Measurements from ENCODE around the gene LSS. TPM values are rescaled to one million over a fixed set of nuclear protein-coding genes. Genes with fewer than 3 reads are reported as not detected.

Gene LSS
- total and polyA plus RNA-seq, 7 donors, result 17.4 to 78.6 (median 51.7) TPM

DNA sequence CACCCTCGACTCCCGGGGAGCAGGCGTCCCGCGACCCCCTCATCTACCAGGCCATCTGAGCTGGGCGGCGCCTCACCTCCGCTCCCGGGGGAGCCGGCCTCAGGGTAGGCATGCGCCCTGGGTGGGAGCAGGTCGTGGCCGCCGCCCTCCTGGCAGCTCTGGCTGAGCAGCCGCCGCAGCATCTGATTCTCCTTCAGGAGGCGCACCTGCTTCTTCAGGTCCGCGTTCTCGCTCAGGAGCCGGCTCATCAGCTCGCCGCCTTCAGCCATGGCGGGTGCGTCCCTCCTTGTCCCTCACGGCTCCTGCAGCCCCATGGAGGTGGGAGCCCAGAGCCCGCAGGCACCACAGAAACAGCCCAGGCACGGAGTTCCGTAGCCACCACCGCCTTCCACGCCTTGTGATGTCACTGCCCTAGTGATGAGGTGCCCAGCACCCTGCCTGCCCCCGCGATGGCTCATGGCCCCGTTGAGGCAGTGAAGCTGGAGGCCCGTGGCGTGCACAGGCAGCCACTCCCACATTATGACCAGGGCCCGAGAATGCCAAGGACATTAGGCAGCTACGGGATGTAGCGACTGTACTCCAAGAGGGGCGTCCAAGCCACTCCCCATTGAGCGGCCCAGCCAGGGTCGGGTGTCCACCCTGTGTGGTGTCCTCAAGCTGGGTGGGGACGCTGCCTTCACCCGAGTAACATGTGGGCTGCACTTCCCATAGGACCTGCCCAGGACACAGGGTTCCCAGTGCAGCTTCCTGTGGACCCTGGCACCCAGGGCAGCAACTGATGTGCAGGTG lies 45.8 kb downstream of the LSS start:
- Histone ChIP-seq H3K36me3 (no peaks in the 10 kb centered on the region), H3K27ac (peak overlapping the region in 1 of 4 donors; percentile 39), H3K4me3 (no peak overlapping the region), H3K9me3 (no peaks in the 10 kb centered on the region), H3K4me1 (peaks cover 0 to 13% (median 9%) of the 10 kb centered on the region in 4 donors), H3K27me3 (peaks cover 0 to 9% (median 0%) of the 10 kb centered on the region in 3 donors)
- TF ChIP-seq POLR2AphosphoS5 (IDR thresholded peaks at IDR 0.05) (no peak), POLR2A (IDR thresholded peaks at IDR 0.05) (no peak), EP300 (IDR thresholded peaks at IDR 0.05) (no peak)
- TF ChIP-seq, protein P1, sequence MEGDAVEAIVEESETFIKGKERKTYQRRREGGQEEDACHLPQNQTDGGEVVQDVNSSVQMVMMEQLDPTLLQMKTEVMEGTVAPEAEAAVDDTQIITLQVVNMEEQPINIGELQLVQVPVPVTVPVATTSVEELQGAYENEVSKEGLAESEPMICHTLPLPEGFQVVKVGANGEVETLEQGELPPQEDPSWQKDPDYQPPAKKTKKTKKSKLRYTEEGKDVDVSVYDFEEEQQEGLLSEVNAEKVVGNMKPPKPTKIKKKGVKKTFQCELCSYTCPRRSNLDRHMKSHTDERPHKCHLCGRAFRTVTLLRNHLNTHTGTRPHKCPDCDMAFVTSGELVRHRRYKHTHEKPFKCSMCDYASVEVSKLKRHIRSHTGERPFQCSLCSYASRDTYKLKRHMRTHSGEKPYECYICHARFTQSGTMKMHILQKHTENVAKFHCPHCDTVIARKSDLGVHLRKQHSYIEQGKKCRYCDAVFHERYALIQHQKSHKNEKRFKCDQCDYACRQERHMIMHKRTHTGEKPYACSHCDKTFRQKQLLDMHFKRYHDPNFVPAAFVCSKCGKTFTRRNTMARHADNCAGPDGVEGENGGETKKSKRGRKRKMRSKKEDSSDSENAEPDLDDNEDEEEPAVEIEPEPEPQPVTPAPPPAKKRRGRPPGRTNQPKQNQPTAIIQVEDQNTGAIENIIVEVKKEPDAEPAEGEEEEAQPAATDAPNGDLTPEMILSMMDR (IDR thresholded peaks at IDR 0.05), result no peak
- WGBS, 2 donors, result 89 to 92% methylated on average over 44 of the region's 44 CpGs
- peak; percentile 71 for DNase-seq
- intact Hi-C loops (cut with DNase I), result loop anchor here (5.0 kb wide), 1 partner anchor 40 kb away; no protein-coding TSS in a partner anchor

GRCh38 chr21:46181953-46182547 lies 46.5 kb downstream of the LSS start:
- TF ChIP-seq EP300 (IDR thresholded peaks at IDR 0.05) (no peak), POLR2AphosphoS5 (IDR thresholded peaks at IDR 0.05) (no peak), POLR2A (IDR thresholded peaks at IDR 0.05) (no peak)
- TF ChIP-seq, protein P1 (IDR thresholded peaks at IDR 0.05), result no peak
- peaks cover 0 to 13% (median 9%) of the 10 kb centered on the region in 4 donors for H3K4me1 ChIP-seq
- no peaks in the 10 kb centered on the region for H3K9me3 ChIP-seq
- DNase-seq, result peak; percentile 64
- intact Hi-C loops (cut with DNase I), result loop anchor here (5.0 kb wide), 1 partner anchor 40 kb away; no protein-coding TSS in a partner anchor
- H3K27ac ChIP-seq, result no peak overlapping the region
- H3K4me3 ChIP-seq, result no peak overlapping the region
- H3K36me3 ChIP-seq, result no peaks in the 10 kb centered on the region
- peaks cover 0 to 9% (median 0%) of the 10 kb centered on the region in 3 donors for H3K27me3 ChIP-seq
- WGBS, 2 donors, result 90 to 92% methylated on average over 16 of the region's 16 CpGs

DNA sequence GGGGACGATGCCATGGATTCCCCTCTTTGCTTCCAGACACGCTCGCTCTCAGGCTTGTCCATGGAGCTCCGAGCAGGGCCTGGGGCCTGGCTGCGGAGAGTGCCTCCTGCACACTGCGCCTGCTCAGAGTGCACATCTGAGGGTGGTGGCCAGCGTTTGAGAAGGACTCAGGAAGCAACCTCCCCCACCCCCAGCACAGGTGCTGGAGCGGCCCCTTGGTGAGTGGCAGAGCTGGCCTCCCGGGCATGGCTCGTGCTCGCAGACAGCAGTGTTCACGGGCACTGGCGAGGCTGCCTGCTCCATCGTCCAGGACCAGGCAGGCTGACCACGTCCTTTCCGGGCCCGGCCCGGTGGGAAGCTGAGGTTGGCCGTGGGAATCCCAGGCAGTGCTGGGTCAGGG lies 47.1 kb downstream of the LSS start:
- no peak for TF ChIP-seq EP300 (IDR thresholded peaks at IDR 0.05)
- no peak for TF ChIP-seq POLR2A (IDR thresholded peaks at IDR 0.05)
- no peak for TF ChIP-seq POLR2AphosphoS5 (IDR thresholded peaks at IDR 0.05)
- TF ChIP-seq, protein P1 (IDR thresholded peaks at IDR 0.05), result no peak
- Histone ChIP-seq H3K27ac (no peak overlapping the region), H3K9me3 (peaks cover 0 to 2% (median 0%) of the 10 kb centered on the region in 4 donors), H3K27me3 (peaks cover 0 to 9% (median 0%) of the 10 kb centered on the region in 3 donors), H3K36me3 (no peaks in the 10 kb centered on the region), H3K4me1 (peaks cover 0 to 13% (median 9%) of the 10 kb centered on the region in 4 donors), H3K4me3 (no peak overlapping the region)
- WGBS, 2 donors, result 93 to 94% methylated on average over 19 of the region's 19 CpGs
- intact Hi-C loops (cut with DNase I), result loop anchor here (5.0 kb wide), 1 partner anchor 39 kb away; no protein-coding TSS in a partner anchor
- DNase-seq, result peak; percentile 62

DNA sequence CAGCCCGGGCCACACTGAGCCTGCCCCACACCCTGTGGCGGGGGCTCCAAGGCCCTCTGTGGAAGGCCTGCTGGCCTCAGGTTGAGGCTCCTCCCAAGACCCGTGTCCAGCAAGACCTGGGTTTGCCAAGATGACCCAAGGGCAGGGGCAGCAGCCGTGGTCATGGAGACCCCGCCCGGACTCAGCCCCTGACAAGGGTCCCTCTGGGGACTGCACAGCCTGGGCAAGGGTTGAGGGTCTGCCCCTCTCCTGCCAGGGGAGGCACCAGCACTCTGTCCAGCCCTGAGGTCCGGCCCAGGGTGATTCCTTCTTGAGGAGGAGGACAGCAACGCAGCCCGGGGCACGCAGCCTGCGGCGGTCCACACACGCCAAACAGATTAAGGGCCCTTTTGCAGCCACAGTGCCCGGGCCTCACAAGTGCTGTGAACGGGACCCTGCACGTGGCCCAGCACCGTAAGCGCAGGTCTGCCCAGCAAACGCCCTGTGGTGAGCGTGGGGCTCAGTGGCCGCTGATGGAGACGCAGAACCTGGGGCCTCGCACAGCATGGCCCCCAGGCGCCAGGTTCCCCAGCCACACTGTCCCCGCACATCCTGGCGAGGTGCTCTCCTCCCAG lies 47.7 kb downstream of the LSS start:
- Histone ChIP-seq H3K4me3 (no peak overlapping the region), H3K9me3 (peaks cover 0 to 2% (median 0%) of the 10 kb centered on the region in 4 donors), H3K36me3 (no peaks in the 10 kb centered on the region), H3K27ac (no peak overlapping the region), H3K27me3 (peaks cover 0 to 9% (median 0%) of the 10 kb centered on the region in 3 donors), H3K4me1 (peaks cover 0 to 13% (median 9%) of the 10 kb centered on the region in 4 donors)
- peak; percentile 60 for DNase-seq
- TF ChIP-seq EP300 (IDR thresholded peaks at IDR 0.05) (no peak), POLR2A (IDR thresholded peaks at IDR 0.05) (no peak), POLR2AphosphoS5 (IDR thresholded peaks at IDR 0.05) (no peak)
- TF ChIP-seq, protein P1 (IDR thresholded peaks at IDR 0.05), result no peak
- 91 to 92% methylated on average over 26 of the region's 26 CpGs for WGBS, 2 donors
- intact Hi-C loops (cut with DNase I), result loop anchor here (5.0 kb wide), 1 partner anchor 39 kb away; no protein-coding TSS in a partner anchor
